Pulmonary artery endothelial cell (primary cell): ENCODE data around the gene HOXB4. TPM values are rescaled to one million over a fixed set of nuclear protein-coding genes. Genes with fewer than 3 reads are reported as not detected.

Experiments used
- DNase-seq: peaks from one replicate; pipeline ENCODE4 v3.0.0-alpha.2; 2011; ENCODE audit warnings: low read depth, low spot score
- total RNA-seq: library from RNA; depleted of rRNA; stranded (reverse); fragments of >200 nt; gene quantifications from 2 replicates; pipeline ENCODE4 v1.2.3, GENCODE V29; 2014

HOXB4 gene
- total RNA-seq, 1 donor from 2014 or later = 3.0 TPM

DNA sequence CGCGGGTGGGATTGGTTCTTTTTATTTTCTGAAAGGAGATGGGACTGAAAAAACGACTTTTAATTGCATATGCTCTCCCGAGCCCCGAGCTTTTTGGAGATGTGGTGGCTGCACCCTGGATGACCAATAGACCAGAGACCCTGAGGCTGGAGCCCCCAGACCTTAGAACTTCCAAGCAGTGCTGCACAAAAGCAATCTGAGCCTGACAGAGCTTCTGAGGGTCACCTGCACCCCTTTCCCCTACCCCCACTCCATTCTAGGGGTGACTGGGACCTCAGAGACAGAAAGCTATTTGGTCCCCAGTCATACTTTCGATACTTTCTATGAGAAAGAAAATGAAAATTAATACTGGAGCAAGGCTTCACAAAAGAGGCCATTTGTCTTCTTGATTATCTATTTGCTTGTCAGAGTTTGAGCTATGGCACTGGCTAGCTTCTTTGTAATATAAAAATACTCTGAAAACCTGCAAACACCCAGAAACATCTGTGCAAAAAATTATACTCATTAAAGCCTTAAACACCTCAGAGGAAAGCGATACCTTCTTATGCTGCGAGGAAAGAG is 3.6 kb downstream of the HOXB4 start:
- no peak for DNase-seq

DNA sequence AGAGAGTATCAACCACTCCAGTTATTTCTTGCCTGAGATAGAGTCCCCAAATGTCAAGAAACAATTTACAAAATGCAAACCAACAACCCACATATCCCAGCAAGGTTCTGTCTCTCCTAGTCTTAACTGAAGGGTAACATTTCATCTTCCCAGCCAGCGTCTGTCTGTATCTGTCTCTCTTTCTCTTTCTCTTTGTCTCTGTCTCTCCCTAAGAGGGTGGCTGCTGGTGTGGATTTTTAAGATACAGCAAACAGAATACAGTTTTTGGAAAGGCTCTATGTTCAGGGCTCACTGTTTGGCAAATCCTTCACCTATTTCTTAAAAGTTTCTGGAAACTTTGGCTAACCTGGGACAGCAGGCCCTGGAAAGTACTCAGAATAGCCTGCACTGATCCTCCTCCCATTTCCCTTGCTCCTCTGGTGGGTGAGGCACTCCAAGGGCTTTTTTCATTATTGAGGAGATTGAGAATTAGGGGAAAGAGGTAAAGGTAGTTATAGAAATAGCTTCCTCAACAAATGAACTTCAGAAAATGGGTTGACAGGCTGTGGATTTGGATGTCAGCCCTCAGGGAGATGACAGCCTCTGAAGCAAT is 6.2 kb downstream of the HOXB4 start:
- no peak for DNase-seq

DNA sequence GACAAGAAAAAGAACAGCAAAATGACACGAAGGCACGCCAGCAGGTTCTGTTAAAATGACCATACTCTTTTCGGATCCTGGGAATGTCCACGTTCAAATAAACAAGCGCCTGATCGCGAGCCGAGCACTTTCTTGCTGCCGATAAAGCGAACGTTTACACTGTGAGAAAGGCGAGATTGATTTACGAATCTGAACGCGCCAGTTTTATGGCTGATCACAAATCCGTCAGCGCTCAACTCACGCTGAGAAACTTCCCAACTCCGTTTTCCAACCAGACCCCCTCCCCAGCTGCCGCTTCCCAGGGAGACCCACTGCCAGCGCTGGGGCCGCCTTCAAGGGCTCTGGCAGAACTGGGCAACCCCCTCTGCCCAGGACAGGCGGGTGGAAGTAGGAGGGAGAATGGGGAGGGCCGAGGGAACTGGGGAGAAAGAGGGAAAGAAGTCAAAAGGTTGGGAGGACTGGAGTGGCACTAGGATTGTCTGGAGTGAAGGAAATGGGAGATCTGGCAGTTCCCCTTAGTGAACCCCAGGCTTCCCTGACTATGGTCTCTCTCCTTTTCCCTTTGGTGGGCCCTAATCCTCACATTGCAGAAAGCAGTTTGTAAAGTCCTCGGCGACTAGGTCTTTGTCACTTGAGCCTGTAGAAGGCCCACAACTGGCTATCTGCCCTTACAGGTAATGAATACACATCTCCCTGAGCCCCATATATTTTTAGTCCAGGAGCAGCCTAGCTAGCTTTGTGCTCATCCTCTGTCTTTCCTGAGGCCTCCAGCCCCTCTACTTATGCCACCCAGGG is 6.9 kb downstream of the HOXB4 start:
- DNase-seq = no peak

DNA sequence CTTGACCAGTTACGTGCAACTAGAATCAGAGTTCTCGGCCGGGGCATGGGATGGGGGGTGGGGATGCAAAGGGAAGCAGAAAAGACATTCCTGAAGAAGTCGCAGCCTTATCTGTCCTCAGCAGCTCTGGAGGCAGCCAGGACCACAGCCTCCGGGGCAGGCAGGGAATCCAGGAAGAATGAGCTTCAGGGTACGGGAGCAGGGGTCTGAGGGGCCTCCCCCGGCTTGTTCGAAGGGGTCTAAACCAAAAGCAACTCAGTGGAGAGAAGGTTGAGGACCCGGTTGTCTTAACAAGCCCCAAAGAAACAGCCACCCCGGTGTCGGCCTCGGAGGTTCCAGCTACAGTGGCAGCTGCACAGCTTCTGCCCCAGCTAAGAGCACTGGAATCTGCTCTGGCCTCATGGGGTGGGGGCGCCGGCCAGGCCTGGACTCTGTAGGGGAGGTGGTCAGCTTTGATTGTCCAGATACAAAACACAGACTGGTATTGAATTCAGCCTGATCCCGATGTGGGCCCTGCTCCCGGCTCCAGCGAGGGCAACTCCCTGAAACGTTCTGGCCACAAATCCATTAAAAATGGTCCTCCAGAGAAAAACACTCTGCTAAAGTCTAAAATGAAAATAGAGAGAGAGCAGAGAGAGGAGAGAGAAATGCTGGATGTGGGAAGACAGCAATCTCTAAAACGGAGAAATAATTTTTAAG is 7.7 kb downstream of the HOXB4 start:
- DNase-seq = no peak

DNA sequence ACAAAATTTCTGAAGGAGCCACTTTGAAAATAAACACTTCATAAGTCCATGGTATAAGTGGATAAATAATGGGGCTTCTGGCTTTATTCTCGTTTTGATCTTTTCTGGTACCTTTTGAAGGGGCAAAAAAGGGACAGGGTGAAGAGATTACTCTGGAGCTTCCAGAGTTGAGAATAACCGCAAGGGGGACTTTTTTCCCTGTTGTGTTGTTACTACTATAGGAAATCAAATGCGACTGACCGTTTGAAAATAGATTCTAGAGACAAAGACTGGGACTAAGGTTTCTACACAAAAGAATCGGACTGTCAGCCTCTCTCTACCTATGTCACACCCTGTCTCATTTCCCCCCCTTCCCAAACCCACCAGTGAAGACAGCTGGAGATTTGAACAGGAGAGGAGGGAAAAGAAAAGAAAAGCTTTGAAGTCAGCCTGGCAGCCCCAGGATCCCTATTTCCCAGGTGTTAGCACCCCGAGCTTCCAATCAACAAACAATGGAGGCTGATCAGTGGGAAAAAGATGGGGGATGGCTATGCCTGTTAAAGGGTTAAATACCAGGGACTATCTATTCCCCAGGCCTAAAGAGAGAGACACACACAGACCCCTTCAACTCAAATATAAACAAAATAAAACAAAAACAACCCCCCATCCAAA is 8.4 kb downstream of the HOXB4 start:
- DNase-seq = no peak

DNA sequence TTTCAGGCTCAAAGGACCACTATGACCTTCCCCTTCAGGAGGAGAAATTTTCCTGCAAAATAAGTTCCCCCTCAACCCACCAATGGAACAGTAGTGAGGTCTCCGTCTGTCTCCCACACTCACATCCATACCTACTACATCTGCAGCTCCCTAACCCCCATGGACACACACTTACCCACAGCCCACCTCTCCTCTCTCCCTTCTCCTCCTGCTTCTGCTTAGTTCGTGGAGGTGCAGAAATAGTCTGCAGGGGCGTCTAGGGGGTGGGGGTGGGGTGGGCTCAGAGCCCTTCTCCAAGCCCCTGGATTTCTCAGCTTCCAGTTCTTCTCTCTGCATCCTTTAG is 8.9 kb downstream of the HOXB4 start:
- DNase-seq = no peak

DNA sequence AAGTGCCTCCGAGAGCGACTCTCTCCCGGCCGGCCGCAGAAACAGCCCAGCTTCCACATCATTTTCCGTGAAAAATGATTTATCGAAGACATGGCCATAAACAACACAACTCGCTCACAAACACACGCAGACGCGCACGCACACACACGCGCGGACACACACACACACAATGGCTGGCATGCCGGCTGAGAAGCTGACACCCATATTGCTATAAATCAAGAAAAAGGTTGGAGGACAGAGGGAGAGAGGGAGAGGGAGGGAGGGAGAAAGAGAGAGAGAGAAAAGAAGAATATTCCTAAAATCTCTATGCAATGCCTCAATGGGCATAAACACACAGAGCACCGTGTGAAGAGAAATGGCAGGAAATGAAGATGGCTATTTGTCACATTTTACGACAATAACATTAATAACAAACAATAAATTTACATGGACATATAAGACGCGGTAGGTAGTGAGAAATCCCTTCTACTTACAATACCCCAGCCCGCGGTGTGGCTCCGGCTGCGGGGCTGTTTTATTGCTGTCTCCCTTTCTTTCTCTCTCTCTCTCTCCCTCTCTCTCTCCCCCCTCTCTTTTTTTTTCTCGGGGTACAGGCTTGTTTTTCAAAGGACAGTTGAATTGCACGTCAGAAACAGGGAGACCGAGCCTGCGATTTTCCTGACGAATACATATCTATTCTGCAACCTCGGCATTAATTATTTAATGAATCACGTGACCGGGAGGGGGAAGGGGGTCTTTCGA is 9.5 kb downstream of the HOXB4 start:
- no peak for DNase-seq

DNA sequence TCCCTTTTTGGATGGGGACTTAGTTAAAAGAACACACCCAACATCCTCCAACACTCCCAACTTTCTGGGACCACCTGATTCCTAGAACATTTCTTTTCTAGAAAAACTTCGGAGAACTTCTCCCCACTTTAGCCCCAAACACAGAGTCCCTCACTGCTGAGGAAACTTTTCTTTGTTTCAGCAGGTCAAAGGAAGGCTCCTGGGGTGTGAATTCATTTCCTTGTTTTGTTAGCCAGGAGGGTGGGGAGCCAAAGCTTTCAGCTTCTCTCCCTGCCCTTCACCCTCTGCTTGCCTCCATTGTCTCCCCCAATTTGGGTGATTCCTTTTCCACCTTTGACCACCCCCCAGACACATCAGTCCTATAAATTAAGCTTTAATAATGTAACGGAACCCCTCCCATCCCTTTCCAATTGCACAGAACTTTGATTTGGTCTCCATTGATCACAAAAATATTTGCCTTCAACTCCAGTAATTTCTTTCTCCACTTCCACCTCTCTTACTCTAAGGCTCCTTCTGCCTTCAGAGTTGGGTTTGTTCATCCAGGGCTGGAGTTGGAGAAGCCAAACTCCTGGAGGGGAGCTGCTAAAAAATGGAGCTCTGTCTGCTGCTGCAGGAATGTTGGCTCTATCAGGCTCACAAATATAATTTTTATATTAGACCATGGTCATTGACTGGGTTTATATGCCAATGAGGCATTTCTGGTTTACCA is 10.3 kb downstream of the HOXB4 start:
- no peak for DNase-seq

DNA sequence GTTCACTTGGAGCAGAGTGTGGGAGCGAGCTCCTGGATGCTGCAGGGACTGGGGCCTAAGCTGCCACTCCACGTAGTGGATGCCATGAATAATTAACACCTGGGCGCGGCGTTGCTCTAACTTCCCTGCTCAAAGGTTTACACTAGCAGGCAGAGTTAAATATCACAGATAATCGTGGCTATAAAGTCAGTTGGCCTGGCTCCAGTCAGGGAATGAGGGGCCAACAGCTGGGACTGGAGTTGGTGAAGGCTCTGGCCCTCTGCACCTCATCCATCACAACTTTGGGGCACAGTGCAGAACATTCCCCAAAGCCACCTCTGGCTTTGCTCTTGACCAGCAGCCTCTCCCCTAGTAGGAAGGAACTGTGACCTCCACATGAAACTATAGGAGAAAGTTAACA is 10.9 kb downstream of the HOXB4 start:
- DNase-seq = no peak

DNA sequence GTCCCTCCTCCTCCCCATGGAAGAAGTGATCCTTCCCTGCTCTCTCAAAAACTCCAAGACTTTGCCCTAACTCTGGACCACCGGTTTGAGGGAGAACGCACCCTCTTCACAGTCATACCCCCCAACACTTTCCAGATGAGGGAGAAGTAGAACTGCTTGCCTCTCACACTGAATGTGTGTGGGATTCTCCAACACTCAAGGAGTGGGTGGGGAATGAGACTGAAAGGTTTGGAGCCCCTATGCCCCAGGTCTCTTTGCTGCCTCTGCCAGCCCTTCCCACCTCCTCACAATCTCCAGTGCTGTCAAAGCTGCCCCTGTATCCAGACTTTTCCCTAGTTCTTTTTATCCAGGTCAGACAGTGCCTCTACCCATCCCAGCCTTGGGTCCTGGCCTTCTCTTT is 11.4 kb downstream of the HOXB4 start:
- no peak for DNase-seq

DNA sequence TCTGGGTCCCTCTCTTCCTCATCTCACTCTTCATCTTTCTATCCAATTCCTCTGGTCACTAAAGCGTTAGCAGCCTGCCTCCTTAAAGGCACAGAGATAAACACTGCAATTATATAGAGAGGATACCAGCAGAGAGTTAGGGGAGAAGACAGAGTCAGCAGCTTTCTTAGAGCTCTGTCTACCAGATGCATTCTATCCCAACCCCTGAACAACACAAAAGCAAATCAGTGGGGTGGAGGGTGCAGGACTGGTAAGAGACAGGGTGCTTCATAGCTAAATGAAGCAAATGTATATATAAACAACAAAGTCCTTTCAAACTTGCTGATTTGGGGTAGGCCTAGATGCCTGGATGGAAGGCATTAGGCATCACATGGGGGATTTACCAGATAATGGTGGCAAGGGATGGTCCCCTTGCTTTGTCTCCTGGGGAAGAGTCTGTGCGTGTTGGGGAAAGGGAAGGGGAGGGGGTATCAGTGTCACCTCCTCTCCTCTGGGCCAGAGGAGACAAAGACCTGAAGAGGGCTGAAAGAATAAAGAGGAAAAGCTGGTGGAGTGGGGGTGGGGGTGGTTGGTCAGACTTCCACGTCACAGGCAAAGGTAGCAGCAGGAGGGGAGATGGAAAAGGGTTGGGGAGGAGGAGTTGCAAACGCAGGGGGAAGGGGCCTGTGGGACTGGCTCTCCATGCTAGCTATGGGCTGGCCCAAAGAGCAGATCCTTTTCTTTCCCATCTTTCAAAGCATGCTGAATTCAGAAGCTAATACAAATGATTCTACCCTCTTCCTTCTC is 12.0 kb downstream of the HOXB4 start:
- DNase-seq = no peak

DNA sequence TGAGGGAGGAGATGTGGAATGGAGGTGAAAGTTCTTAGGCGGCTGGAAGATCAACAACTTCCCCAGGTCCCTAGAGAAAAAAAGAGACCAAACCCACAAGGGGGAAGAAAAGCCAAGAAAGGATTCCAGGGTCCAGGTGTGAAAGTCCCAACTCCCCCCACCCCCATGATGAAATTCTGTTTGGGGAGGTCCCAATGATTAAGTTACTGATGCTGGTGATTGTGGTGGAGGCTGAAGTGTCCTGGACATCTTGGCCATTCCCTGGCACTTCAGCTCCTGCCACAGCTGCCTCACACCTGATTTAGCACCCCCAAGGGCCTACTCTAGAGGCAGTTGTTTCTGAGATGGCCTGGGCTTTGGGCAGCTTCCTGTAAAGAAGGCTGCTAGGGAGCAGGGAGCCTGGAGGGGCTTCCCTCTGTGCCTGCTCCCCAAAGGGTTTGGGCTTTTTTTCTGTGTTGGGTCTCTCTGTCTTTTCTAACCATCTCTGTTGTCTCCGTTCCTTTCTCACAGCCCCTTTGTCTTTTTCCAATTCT is 13.1 kb downstream of the HOXB4 start:
- DNase-seq = no peak

DNA sequence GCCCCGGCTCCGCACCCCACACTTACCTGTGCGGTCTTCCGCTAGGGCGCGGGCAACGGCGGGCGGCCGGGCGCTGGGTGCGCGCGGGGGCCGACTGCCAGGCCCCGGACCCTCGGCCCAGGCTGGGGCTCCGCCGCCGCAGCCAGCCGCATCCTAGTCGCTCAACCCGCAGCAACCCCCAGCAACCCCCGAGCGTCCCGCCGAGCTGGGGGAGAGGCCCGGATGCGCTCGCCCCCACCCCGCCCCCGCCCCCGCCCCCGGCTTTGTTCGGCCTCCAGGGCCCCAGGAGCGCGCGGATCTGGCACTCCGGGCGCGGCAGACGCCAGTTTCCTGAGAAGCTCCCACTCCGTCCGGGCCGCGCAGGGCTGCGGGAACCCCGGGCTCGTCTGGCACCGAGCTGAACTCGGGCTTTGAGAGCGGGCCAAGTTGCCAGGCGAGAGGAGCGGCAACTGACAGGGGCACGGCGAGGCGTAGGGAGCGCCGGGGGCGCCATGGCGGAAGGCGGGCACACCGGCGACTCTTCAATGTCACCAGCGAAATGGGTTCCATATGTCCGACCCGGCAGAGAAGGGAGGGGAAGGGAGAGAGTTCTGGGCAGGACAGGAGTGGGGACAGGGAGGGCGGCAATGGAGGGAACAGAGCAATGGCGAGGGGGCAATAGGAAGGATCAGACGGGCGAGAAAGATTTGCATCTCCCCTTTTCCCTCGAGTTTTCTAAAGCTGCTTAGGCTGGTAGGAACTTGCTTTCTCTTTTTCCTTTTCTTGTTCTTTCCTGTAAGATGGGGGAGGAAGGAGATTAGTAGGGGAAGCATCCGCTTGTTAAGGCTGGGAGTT is 13.7 kb downstream of the HOXB4 start:
- no peak for DNase-seq

DNA sequence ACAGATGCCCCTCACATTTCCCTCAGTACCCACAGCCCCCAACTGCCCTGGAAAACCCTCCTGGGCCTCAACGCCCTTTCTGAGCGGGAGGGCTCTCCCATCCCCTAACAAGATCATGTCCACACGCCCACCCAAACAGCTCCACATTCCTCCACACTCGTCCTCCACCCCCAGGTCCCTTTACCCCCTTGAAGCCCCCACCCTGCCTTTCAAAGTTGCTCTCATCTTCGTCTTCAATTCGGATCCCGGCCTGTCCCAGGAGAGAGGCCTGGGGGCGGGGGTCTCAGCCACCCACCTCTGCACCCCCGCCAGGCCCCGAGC is 14.3 kb downstream of the HOXB4 start:
- DNase-seq = no peak

DNA sequence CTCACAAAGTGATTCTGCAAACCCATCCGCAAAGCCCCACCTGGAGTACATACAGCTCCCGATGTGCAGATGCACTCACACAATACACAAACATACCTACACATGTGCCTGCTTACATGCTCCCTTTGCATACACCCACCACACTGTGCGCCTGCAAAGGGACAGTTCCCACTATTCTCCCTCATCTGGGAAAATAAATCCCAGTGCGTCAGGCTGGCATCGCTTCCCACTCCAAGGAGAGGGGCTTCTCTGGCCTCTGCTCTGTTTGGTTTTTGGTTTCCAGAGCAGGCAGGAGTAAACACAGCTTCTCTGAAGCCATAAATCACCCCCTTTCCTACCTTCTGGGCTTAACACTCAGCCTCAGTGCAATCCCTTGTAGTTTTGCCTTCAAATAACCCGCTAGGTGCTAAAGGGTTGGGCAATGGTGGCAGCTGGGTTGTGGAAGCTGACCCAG is 14.7 kb downstream of the HOXB4 start:
- no peak for DNase-seq

DNA sequence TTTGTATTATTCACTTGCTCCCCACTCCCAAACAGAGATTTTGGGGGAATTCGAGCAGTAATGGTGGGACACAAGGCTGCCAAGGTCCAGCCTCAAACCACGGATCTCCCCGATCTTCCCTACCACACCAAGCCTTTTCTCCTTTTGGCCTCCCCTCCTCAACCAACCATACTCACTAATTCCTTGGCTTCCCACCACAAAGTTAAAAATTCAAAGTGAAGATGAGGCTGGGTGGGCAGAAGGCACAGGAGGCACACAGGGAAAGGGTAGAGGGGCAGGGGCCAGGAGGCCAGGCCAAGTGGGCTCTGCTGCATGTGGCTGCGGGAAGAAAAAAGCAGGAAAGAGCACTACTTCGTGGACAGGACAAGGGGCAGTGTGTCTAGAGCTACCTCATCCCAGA is 15.2 kb downstream of the HOXB4 start:
- no peak for DNase-seq

DNA sequence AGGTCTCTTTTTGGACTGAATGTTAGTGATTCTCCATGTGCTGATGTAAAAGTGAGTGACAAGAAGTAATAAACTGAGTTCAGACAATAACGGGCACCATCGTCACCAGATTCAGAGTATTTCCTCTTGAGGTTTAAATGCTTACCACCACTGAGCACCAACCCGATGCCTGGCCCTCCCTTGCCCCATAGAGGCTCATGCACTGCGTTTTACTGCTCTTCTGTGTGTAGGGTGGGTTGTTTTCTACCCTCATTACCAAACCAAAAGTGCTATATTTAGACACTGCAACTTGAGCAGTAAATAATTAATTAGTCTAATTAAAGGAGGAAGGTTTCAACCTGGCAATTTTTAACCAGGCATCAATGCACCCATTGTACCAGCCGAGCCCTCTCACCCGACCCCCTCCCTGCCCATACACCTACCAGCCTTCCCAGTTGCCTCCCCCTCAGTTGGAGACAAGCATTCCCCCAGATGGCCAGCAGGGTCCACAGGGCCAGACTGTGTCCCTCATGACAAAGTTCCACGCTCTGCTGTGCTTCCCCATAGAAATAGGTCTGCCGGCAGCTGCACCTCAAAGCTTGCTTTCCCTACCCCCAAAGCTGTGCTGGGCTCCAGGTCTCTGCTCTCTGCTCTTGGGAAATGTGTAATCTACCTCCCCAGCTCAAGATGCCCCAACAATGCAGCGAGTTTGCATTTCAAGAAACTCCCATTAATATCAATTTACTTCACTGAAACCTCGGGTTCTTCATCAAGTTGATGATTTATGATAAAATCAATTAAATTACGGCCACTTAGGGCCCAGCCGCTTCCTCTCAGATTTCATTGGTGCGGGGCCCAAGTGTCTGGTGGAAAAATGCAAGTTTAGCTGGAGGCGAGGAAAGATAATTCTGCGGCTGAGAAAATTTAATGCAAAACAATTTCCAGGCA is 16.0 kb downstream of the HOXB4 start:
- no peak for DNase-seq
